RWPE2 (cell line): ENCODE measurements around the gene TBC1D19.

ENCODE experiments used
- ATAC-seq: fragments of 200-7000 bp; cut with Tn5 transposase; 3 replicates; pipeline ENCODE4 v1.9.1; 2021; ENCODE audit warnings: low read depth
- DNase-seq: peaks from one replicate; pipeline ENCODE4 v3.0.0-alpha.2; 2020; ENCODE audit warnings: low spot score
- H3K27ac ChIP-seq: fragments of 450-650 bp; 2 replicates; pipeline ENCODE4 v1.5.1; 2017; ENCODE audit warnings: mild to moderate bottlenecking; ENCODE audit not compliant: poor library complexity, severe bottlenecking
- H3K27me3 ChIP-seq: fragments of 250-450 bp; sonication (Bioruptor Pico); 2 replicates; pipeline ENCODE4 v1.5.1; 2021; ENCODE audit warnings: mild to moderate bottlenecking, moderate library complexity; ENCODE audit not compliant: insufficient read depth, poor library complexity, severe bottlenecking
- H3K36me3 ChIP-seq: fragments of 250-450 bp; sonication (Bioruptor Pico); 2 replicates; pipeline ENCODE4 v1.5.1; 2020; ENCODE audit warnings: low read depth, mild to moderate bottlenecking, moderate library complexity
- H3K4me1 ChIP-seq: fragments of 250-450 bp; sonication (Bioruptor Pico); 2 replicates; pipeline ENCODE4 v1.5.1; 2021; ENCODE audit warnings: mild to moderate bottlenecking, moderate library complexity; ENCODE audit not compliant: insufficient read depth, poor library complexity, severe bottlenecking
- H3K4me3 ChIP-seq: fragments of 250-450 bp; sonication (Bioruptor Pico); 2 replicates; pipeline ENCODE4 v1.5.1; 2021; ENCODE audit warnings: mild to moderate bottlenecking, moderate library complexity; ENCODE audit not compliant: severe bottlenecking
- H3K9me3 ChIP-seq: fragments of 250-450 bp; sonication (Bioruptor Pico); 2 replicates; pipeline ENCODE4 v1.5.1; 2021; ENCODE audit warnings: mild to moderate bottlenecking, moderate library complexity; ENCODE audit not compliant: severe bottlenecking
- CTCF ChIP-seq: fragments of 450-650 bp; IDR thresholded peaks from one replicate; pipeline ENCODE4 v1.5.1; 2017; ENCODE audit warnings: mild to moderate bottlenecking, moderate library complexity; ENCODE audit not compliant: poor library complexity, severe bottlenecking

The TBC1D19 gene

GRCh38 chr4:26594778-26595177, 10.9 kb downstream of the TBC1D19 start:
- Histone ChIP-seq H3K27ac (no peak overlapping the region), H3K4me1 (peaks cover 5% of the 10 kb centered on the region), H3K36me3 (no peaks in the 10 kb centered on the region), H3K4me3 (no peak overlapping the region), H3K9me3 (no peaks in the 10 kb centered on the region), H3K27me3 (no peaks in the 10 kb centered on the region)
- no peak for TF ChIP-seq CTCF
- DNase-seq (no peak), ATAC-seq (no peak)

- no peak overlapping the region for H3K4me3 ChIP-seq
- no peak overlapping the region for H3K27ac ChIP-seq
- no peaks in the 10 kb centered on the region for H3K9me3 ChIP-seq
- ATAC-seq (no peak), DNase-seq (no peak)
- no peak for TF ChIP-seq CTCF
- H3K36me3 ChIP-seq: no peaks in the 10 kb centered on the region
- H3K4me1 ChIP-seq: no peaks in the 10 kb centered on the region
- H3K27me3 ChIP-seq: no peaks in the 10 kb centered on the region
These were observed 13.0 kb downstream of the TBC1D19 start for GRCh38 chr4:26596843-26597242.

- no peak for ATAC-seq
- Histone ChIP-seq H3K9me3 (no peaks in the 10 kb centered on the region), H3K27ac (no peak overlapping the region), H3K4me1 (no peaks in the 10 kb centered on the region), H3K27me3 (no peaks in the 10 kb centered on the region), H3K4me3 (no peak overlapping the region), H3K36me3 (no peaks in the 10 kb centered on the region)
- TF ChIP-seq CTCF: no peak
- no peak for DNase-seq
These were observed 17.3 kb downstream of the TBC1D19 start for GRCh38 chr4:26601204-26601603.

GRCh38 chr4:26607776-26608175, 23.9 kb downstream of the TBC1D19 start:
- Histone ChIP-seq H3K4me3 (no peak overlapping the region), H3K36me3 (no peaks in the 10 kb centered on the region), H3K9me3 (no peaks in the 10 kb centered on the region), H3K27me3 (no peaks in the 10 kb centered on the region), H3K4me1 (no peaks in the 10 kb centered on the region), H3K27ac (no peak overlapping the region)
- ATAC-seq: no peak
- TF ChIP-seq CTCF: no peak
- no peak for DNase-seq

- no peak for TF ChIP-seq CTCF
- no peaks in the 10 kb centered on the region for H3K27me3 ChIP-seq
- no peak for DNase-seq
- no peak overlapping the region for H3K27ac ChIP-seq
- H3K9me3 ChIP-seq: no peaks in the 10 kb centered on the region
- ATAC-seq: no peak
- no peaks in the 10 kb centered on the region for H3K36me3 ChIP-seq
- no peak overlapping the region for H3K4me3 ChIP-seq
- no peaks in the 10 kb centered on the region for H3K4me1 ChIP-seq
These were observed 25.5 kb downstream of the TBC1D19 start for GRCh38 chr4:26609391-26609790.
